Thyroid gland (tissue), 4 donors: ENCODE measurements around the gene IFIT1.

Source experiments
- CTCF ChIP-seq, 6 experiments: fragments of 200-600 bp in 3 of 6; fragments of 450-650 bp in 3 of 6; sonication (generic) in 3 of 6; IDR thresholded peaks; one replicate each; pipeline ENCODE4 v1.5.1; 2016 to 2019; ENCODE audit warnings: antibody characterized with exemption in 6 of 6, mild to moderate bottlenecking in 2 of 6, inconsistent platforms in 1 of 6, moderate library complexity in 1 of 6
- POLR2A ChIP-seq, 2 donors: fragments of 450-650 bp; IDR thresholded peaks; one replicate each; pipeline ENCODE4 v1.6.1; 2017; ENCODE audit warnings: antibody characterized with exemption in 2 of 2, mild to moderate bottlenecking in 2 of 2, moderate library complexity in 1 of 2

GRCh38 chr10:89360157-89360556 is 32.3 kb upstream of the IFIT1 start:
- TF ChIP-seq CTCF (IDR thresholded peaks at IDR 0.05) (no peak), POLR2A (IDR thresholded peaks at IDR 0.05) (no peak)
